Right ventricle myocardium inferior (tissue), 1 donor: ENCODE results near the gene SEC14L6. TPM values are rescaled to one million over a fixed set of nuclear protein-coding genes. Genes with fewer than 3 reads are reported as not detected.
"Not testable (repeated sequence)": the region's sequence is repeated elsewhere in the genome, so short reads cannot be mapped to it uniquely, and the experiment has no call there.

Source experiments
- ATAC-seq: fragments of 200-7000 bp; cut with Tn5 transposase; one replicate; pipeline ENCODE4 v1.9.1; 2020; ENCODE audit warnings: mild to moderate bottlenecking, moderate library complexity
- DNase-seq: peaks from one replicate; pipeline ENCODE4 v3.0.0; 2021; ENCODE audit errors: missing footprints
- intact Hi-C: fragments of 100-400 bp; cut with DNase I; formaldehyde crosslinking; loops from one replicate; pipeline ENCODE4 v1.11.0; 2022
- total RNA-seq: library from RNA; stranded (reverse); fragmentation: NEBNext Ultra II Directional; extraction: Animal tissue kit (Norgen Biotek cat#: 25700); gene quantifications from one replicate; pipeline ENCODE4 v1.2.1, GENCODE V29; 2021
- donor health status: DM: no; HTN: yes; CAD: no; lungs with severe emphysema.

SEC14L6 gene
- total RNA-seq, 1 donor from 2014 or later: 0.05 TPM

- ATAC-seq (no peak), DNase-seq (no peak)
- intact Hi-C loops: no loop called here
Observed at GRCh38 chr22:30542811-30543188, 3.7 kb downstream of the SEC14L6 start.

- intact Hi-C loops: no loop called here
- no peak for DNase-seq
- ATAC-seq: no peak
Observed at GRCh38 chr22:30541961-30542810, 4.4 kb downstream of the SEC14L6 start.

GRCh38 chr22:30541511-30541910 is 5.0 kb downstream of the SEC14L6 start:
- ATAC-seq, DNase-seq, intact Hi-C loops: not testable (repeated sequence)

GRCh38 chr22:30539368-30539767 is 7.2 kb downstream of the SEC14L6 start:
- intact Hi-C loops: no loop called here
- DNase-seq (no peak), ATAC-seq (no peak)

GRCh38 chr22:30538280-30538679 is 8.3 kb downstream of the SEC14L6 start:
- intact Hi-C loops: no loop called here
- DNase-seq (no peak), ATAC-seq (no peak)

GRCh38 chr22:30537083-30537731 is 9.3 kb downstream of the SEC14L6 start:
- DNase-seq: no peak
- ATAC-seq: no peak

GRCh38 chr22:30535182-30535581 is 11.4 kb downstream of the SEC14L6 start:
- intact Hi-C loops: no loop called here
- ATAC-seq (no peak), DNase-seq (no peak)

More at GRCh38 chr22:30537083-30537731, 9.3 kb downstream of the SEC14L6 start:
- intact Hi-C loops: no loop called here

GRCh38 chr22:30531651-30532608 is 14.6 kb downstream of the SEC14L6 start:
- DNase-seq (no peak), ATAC-seq (no peak)
- intact Hi-C loops: no loop called here

- no peak for DNase-seq
- ATAC-seq: no peak
- intact Hi-C loops: no loop called here
Observed at GRCh38 chr22:30526656-30527055, 19.9 kb downstream of the SEC14L6 start.

- ATAC-seq (no peak), DNase-seq (no peak)
- intact Hi-C loops: no loop called here
Observed at GRCh38 chr22:30523646-30524489, 22.7 kb downstream of the SEC14L6 start.

- ATAC-seq: no peak
- no peak for DNase-seq
- intact Hi-C loops: no loop called here
Observed at GRCh38 chr22:30521368-30522156, 25.0 kb downstream of the SEC14L6 start.

- ATAC-seq: no peak
Observed at GRCh38 chr22:30519842-30520425, 26.6 kb downstream of the SEC14L6 start.

GRCh38 chr22:30516731-30517130 is 29.8 kb downstream of the SEC14L6 start:
- ATAC-seq: no peak
- intact Hi-C loops: no loop called here

More at GRCh38 chr22:30519842-30520425, 26.6 kb downstream of the SEC14L6 start:
- intact Hi-C loops: no loop called here
- no peak for DNase-seq

GRCh38 chr22:30516273-30516672 is 30.3 kb downstream of the SEC14L6 start:
- DNase-seq: no peak
- intact Hi-C loops: no loop called here
- ATAC-seq: no peak

More at GRCh38 chr22:30516731-30517130, 29.8 kb downstream of the SEC14L6 start:
- DNase-seq: no peak

GRCh38 chr22:30514252-30514651 is 32.3 kb downstream of the SEC14L6 start:
- intact Hi-C loops: no loop called here
- ATAC-seq (no peak), DNase-seq (no peak)

GRCh38 chr22:30513462-30513861 is 33.1 kb downstream of the SEC14L6 start:
- no peak for ATAC-seq
- no peak for DNase-seq
- intact Hi-C loops: no loop called here

- ATAC-seq: no peak
- intact Hi-C loops: no loop called here
- no peak for DNase-seq
Observed at GRCh38 chr22:30511911-30512310, 34.6 kb downstream of the SEC14L6 start.
